Dermis lymphatic vessel endothelial cell (primary cell): ENCODE results near the gene OR4K13. TPM values are rescaled to one million over a fixed set of nuclear protein-coding genes. Genes with fewer than 3 reads are reported as not detected.

Source experiments
- total RNA-seq: library from RNA; depleted of rRNA; stranded (reverse); fragments of >200 nt; gene quantifications from 2 replicates; pipeline ENCODE4 v1.2.1, GENCODE V29; 2014

Gene OR4K13
- not detected in 2 replicates for total RNA-seq

GRCh38 chr14:20035938-20036337, at the start of gene OR4K13:
Gene OR4K13 (minus strand): TSS chr14:20036038. CDS start chr14:20034758, 1,280 bp downstream.

GRCh38 chr14:20059745-20060144, 23.9 kb upstream of the OR4K13 start, which contains the start of gene OR4L1:
Gene OR4L1 (plus strand): TSS chr14:20060045. CDS start chr14:20060045, 0 bp downstream.

GRCh38 chr14:20019257-20019865, 16.5 kb downstream of the OR4K13 start, which contains the start of gene OR4K14:
Gene OR4K14 (minus strand): TSS chr14:20019307. CDS start chr14:20015193, 4,114 bp downstream.

GRCh38 chr14:20001863-20002262, 34.0 kb downstream of the OR4K13 start, which contains the start of gene OR4Q2:
Gene OR4Q2 (plus strand): TSS chr14:20002163.

Other genes starting within 250 kb of the OR4K13 start
- gene OR4N2, start 232.3 kb downstream of the OR4K13 start, total RNA-seq: not detected in 2 replicates
- gene OR4K2, start 160.9 kb downstream of the OR4K13 start, total RNA-seq: not detected in 2 replicates
- gene OR4K5, start 115.4 kb downstream of the OR4K13 start, total RNA-seq: not detected in 2 replicates
- not detected in 2 replicates for gene OR4K1, start 105.1 kb downstream of the OR4K13 start, total RNA-seq
- gene OR4K15, start 60.4 kb downstream of the OR4K13 start, total RNA-seq: not detected in 2 replicates
- gene OR4Q2, start 33.9 kb downstream of the OR4K13 start, total RNA-seq: not detected in 2 replicates
- gene OR4K14, start 16.7 kb downstream of the OR4K13 start, total RNA-seq: not detected in 2 replicates
- gene OR4L1, start 24.0 kb upstream of the OR4K13 start, total RNA-seq: not detected in 2 replicates
- not detected in 2 replicates for gene OR4K17, start 74.7 kb upstream of the OR4K13 start, total RNA-seq
- not detected in 2 replicates for gene OR4N5, start 102.8 kb upstream of the OR4K13 start, total RNA-seq
- gene OR11G2, start 154.9 kb upstream of the OR4K13 start, total RNA-seq: not detected in 2 replicates
- not detected in 2 replicates for gene OR11H6, start 187.7 kb upstream of the OR4K13 start, total RNA-seq
- not detected in 2 replicates for gene OR11H7, start 192.9 kb upstream of the OR4K13 start, total RNA-seq
- gene OR11H4, start 203.2 kb upstream of the OR4K13 start, total RNA-seq: not detected in 2 replicates